Cardiac fibroblast (primary cell): ENCODE results near the gene B4GALNT1.
"Not testable (repeated sequence)": the region's sequence is repeated elsewhere in the genome, so short reads cannot be mapped to it uniquely, and the experiment has no call there.

Source experiments
- DNase-seq, 2 donors: peaks; one replicate each; pipeline versions ENCODE4 v3.0.0 to v3.0.0-alpha.2; 2010; ENCODE audit warnings: low read depth in 2 of 2
- H3K4me3 ChIP-seq, 2 donors: replicated peaks in 1 of 2; 1 replicate in 1 of 2; 2 replicates in 1 of 2; pipeline ENCODE4 v1.5.1; 2011; ENCODE audit warnings: low read depth in 2 of 2, low read length in 2 of 2, mild to moderate bottlenecking in 2 of 2, moderate library complexity in 1 of 2
- TF ChIP-seq, protein P1 (sequence below): IDR thresholded peaks from one replicate; pipeline ENCODE4 v1.5.1; 2011; ENCODE audit warnings: low read depth, mild to moderate bottlenecking, low read length, inconsistent platforms

The B4GALNT1 gene

DNA sequence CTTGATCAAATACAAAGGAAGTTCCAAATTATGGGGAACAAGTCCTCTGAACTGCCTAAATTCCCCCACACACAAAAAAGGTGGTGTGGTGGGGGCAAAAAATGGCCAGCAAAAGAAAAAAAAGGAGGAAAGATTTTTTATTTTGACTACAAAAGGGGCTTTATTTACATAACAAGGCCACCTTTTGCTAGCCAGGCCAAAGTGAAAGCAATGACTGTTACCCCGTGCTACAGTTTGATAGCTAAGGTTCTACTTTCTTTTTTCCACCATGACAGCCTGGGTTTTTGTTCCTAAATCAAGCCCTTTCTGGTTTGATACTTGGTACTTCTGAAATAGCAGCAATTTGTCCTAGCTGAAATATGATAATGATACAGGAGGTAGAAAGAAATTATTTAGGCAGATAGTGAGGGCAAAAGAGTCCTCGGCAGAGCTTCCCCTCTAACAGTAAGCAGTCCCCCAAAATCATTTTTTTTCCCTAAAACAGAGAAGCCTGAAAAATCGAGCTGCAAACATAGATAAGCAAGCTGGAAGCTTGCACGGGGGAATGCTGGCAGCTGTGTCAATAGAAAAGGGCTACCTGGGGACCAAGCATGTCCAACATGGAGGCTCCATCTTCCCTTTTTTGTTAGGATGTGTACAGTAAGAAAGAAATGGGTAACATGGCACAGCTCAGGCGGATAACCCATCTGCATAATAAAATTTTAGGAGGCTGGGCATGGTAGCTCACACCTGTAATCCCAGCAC lies 8.9 kb upstream of the B4GALNT1 start:
- no peak for DNase-seq
- no peak overlapping the region for H3K4me3 ChIP-seq
- TF ChIP-seq, protein P1, sequence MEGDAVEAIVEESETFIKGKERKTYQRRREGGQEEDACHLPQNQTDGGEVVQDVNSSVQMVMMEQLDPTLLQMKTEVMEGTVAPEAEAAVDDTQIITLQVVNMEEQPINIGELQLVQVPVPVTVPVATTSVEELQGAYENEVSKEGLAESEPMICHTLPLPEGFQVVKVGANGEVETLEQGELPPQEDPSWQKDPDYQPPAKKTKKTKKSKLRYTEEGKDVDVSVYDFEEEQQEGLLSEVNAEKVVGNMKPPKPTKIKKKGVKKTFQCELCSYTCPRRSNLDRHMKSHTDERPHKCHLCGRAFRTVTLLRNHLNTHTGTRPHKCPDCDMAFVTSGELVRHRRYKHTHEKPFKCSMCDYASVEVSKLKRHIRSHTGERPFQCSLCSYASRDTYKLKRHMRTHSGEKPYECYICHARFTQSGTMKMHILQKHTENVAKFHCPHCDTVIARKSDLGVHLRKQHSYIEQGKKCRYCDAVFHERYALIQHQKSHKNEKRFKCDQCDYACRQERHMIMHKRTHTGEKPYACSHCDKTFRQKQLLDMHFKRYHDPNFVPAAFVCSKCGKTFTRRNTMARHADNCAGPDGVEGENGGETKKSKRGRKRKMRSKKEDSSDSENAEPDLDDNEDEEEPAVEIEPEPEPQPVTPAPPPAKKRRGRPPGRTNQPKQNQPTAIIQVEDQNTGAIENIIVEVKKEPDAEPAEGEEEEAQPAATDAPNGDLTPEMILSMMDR: no peak

DNA sequence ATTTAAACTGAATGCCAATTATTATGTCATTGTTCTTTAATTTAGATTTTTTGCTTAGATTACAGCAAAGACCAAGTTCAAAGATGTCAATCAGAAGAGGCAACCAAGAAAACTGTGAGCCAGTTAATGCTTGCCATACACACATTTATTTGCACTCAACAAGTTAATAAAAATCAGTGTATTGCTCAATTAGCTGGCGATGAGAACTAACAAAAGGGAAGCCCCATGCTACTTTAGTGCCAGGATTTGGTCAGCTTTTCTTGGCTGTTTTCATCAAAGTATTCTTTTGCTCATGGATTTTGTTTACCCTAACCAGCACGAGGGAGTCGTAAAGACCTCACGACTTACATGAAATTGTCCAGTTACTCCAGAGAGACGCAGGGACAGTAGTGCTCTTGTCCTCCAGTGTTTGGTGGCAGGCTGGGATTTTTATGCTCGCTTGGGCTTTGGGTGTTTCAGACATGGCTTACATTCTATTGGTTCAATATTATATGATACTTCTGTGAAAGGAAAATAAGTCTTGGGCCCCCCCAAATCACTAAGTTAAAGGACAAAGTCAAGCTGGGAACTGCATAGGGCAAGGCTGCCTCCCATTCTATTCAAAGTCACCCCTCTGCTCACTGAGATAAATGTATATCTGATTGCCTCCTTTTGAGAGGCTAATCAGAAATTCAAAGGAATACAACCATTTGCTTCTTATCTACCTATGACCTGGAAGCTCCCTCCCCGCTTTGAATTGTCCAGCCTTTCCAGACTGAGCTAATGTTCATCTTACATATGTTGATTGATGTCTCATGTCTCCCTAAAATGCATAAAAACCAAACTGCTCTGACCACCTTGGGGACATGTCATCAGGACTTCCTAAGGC lies 7.4 kb upstream of the B4GALNT1 start:
- TF ChIP-seq, protein P1: no peak
- H3K4me3 ChIP-seq: no peak overlapping the region
- no peak for DNase-seq

DNA sequence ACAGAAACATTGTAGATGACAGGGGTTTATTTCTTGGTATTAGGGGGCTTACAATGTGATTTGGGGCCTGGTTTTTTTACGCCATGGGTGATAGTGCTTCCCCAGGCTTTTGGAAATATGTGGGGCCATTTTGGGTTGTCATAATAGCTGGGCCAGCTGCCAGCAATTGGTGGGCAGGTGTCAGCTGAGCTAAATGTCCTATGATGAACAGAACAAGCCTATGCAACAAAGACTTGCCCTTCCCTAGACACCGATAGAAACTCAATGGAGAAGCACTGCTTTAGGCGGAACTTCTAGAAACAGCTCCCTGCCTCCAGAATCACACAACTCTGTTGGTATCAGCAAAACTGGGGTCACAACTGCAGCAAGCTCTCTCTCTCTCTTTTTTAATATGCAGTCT lies 5.1 kb upstream of the B4GALNT1 start:
- TF ChIP-seq, protein P1: no peak
- no peak overlapping the region for H3K4me3 ChIP-seq
- DNase-seq: no peak

DNA sequence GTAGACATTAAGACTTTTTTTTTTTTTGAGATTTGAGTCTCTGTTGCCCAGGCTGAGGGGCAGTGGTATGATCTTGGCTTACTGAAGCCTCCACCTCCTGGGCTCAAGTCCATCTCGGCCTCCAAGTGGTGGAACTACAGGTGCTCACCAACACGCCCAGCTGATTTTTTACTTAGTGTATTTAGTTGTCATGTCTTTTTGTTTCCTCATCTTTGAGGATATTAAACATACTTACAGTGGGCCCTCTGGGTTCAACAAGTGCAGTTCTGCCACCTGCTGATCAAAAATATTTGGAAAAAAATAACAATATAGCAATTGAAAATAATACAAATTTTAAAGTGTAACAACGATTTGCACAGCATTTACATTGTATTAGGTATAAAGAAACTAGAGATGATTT lies 4.4 kb upstream of the B4GALNT1 start:
- TF ChIP-seq, protein P1: peak; percentile 4
- DNase-seq: no peak
- no peak overlapping the region for H3K4me3 ChIP-seq

DNA sequence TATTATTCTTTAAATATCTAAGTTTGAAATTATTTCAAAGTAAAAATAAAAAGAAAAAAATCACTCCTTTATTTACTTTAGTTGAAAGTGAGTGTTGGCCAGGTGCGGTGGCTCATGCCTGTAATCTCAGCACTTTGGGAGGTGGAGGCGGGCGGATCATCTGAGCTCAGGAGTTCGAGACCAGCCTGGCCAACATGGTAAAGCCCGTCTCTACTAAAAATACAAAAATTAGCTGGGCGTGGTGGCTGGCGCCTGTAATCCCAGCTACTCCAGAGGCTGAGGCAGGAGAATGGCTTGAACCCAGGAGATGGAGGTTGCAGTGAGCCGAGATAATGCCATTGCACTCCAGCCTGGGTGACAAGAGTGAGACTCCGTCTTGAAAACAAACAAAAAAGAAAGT lies 3.7 kb upstream of the B4GALNT1 start:
- not testable (repeated sequence) for H3K4me3 ChIP-seq, DNase-seq

DNA sequence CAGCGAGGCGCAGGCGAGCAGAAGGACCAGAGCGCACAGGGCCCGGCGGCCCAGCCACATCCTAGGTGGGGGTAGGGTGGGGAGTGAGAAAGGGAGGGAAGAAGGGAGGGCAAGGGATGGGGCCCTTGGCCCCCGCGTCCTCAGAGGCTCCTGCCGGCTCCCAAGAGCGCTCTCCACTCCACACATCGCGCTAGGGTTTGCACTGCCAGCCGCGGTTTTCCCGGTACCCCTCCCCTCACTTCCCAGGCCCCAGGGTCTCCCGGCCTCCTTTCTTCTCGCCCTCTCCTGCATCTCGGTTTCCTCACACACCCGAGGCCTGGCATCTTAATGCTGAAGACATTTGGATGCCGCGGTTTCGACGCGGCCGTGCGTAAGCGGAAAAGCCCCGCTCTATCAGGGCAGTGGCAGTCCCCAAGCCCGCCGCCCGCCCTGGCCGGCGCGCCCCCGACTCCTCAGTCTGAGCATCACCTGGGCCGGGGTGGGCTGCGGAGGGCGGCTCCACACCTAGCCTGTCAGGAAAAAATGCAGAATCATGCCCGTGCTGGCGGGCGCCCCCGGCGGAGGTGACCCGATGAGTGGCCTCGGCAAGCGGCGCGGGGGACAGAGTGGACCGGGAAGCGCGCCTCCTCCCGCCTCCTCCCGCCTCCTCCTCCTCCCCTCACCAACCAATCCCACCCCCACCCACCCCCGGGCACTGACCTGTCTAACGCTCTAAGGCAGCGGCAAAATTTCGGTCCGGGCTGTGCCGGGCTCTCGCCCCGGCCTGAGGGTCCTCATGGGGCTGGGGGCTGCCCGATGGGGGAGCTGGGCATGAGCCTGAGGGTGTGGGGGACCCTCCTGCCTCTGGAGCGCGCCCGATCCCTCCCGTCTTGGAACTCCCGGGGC lies 686 bp downstream of the B4GALNT1 start:
- H3K4me3 ChIP-seq: peak overlapping the region; percentile 51 to 59
- DNase-seq: peak in 1 of 2 donors; percentile 29
- TF ChIP-seq, protein P1: no peak
